K562 (cell line): ENCODE results near the gene GCGR. TPM values are rescaled to one million over a fixed set of nuclear protein-coding genes. Genes with fewer than 3 reads are reported as not detected.

ENCODE experiments used
- ATAC-seq: fragments of 200-7000 bp; cut with Tn5 transposase; 3 replicates; pipeline ENCODE4 v1.9.1; 2020; ENCODE audit warnings: moderate library complexity
- BruUV-seq: library from RNA; stranded (reverse); fragments of 400-500 nt; replicated peaks from 2 replicates; lab custom pipeline; 2021; lab: Mats Ljungman, UMichigan
- CTCF ChIA-PET: fragments of 300-600 bp; formaldehyde crosslinking; extraction: SDS; loops from one replicate; lab custom pipeline; 2021; ENCODE audit warnings: low intra/inter-chr PET ratio; lab: Yijun Ruan, JAX
- POLR2A ChIA-PET: fragments of 300-600, 350-650 bp; sonication (Branson Sonifier 250); formaldehyde crosslinking; extraction: SDS; loops from one replicate; lab custom pipeline; 2021; ENCODE audit warnings: antibody characterized with exemption, inconsistent platforms; lab: Yijun Ruan, JAX
- DNase-seq, 4 experiments: peaks; one replicate each; pipeline versions ENCODE4 v3.0.0 to v3.0.0-alpha.2; 2011 to 2018; ENCODE audit warnings: low spot score in 3 of 4, mixed read lengths in 3 of 4; ENCODE audit errors: extremely low read depth in 1 of 4
- FAIRE-seq: peaks from 2 replicates; lab custom pipeline; 2011; peaks lifted over from hg19 to GRCh38; lab: Jason Lieb, UNC
- H2AFZ ChIP-seq: 2 replicates; pipeline ENCODE4 v1.6.0; 2011; ENCODE audit warnings: low read depth, low read length, control low read depth, inconsistent platforms
- H3K27ac ChIP-seq: fragments of 200-600 bp; 3 replicates; pipeline ENCODE4 v1.8.0; 2011; ENCODE audit warnings: low read depth, mild to moderate bottlenecking, control low read depth, inconsistent platforms, low read length, moderate library complexity, mixed read lengths; ENCODE audit errors: extremely low read depth
- H3K27me3 ChIP-seq, 2 experiments: fragments of 300-600 bp in 1 of 2; 2 replicates in 1 of 2; 3 replicates in 1 of 2; pipeline versions ENCODE4 v1.6.0 to v1.8.0; 2011; ENCODE audit warnings: inconsistent platforms in 2 of 2, low read length in 2 of 2, mild to moderate bottlenecking in 1 of 2, mixed read lengths in 1 of 2, moderate library complexity in 1 of 2; ENCODE audit not compliant: control insufficient read depth in 2 of 2, insufficient read depth in 2 of 2
- H3K36me3 ChIP-seq: fragments of 300-600 bp; 3 replicates; pipeline ENCODE4 v1.8.0; 2011; ENCODE audit warnings: mild to moderate bottlenecking, low read length, inconsistent platforms; ENCODE audit not compliant: control insufficient read depth, insufficient read depth
- H3K4me1 ChIP-seq, 2 experiments: fragments of 200-600 bp in 1 of 2; replicated peaks in 1 of 2; 2 replicates in 1 of 2; 3 replicates in 1 of 2; pipeline versions ENCODE4 v1.5.1 to v1.8.0; 2011; ENCODE audit warnings: inconsistent platforms in 2 of 2, low read length in 2 of 2, mild to moderate bottlenecking in 1 of 2, mixed read lengths in 1 of 2, moderate library complexity in 1 of 2; ENCODE audit not compliant: control insufficient read depth in 2 of 2, insufficient read depth in 2 of 2
- H3K4me2 ChIP-seq: 2 replicates; pipeline ENCODE4 v1.6.1; 2011; ENCODE audit warnings: low read length, control low read depth, inconsistent platforms, mixed read lengths; ENCODE audit not compliant: insufficient read depth
- H3K4me3 ChIP-seq: fragments of 200-600 bp; sonication (generic), shearing (Covaris generic); 2 replicates; pipeline ENCODE4 v1.5.1; 2016; ENCODE audit warnings: control low read depth, inconsistent platforms
- H3K79me2 ChIP-seq: fragments of 200-600 bp; 3 replicates; pipeline ENCODE4 v1.8.0; 2011; ENCODE audit warnings: low read length, inconsistent platforms; ENCODE audit not compliant: control insufficient read depth, insufficient read depth
- H3K9ac ChIP-seq, 2 experiments: 2 replicates each; pipeline versions ENCODE4 v1.6.0 to v1.6.1; 2011; ENCODE audit warnings: low read depth in 2 of 2, low read length in 2 of 2, control low read depth in 1 of 2, inconsistent platforms in 1 of 2, mild to moderate bottlenecking in 1 of 2, mixed read lengths in 1 of 2; ENCODE audit not compliant: insufficient read depth in 1 of 2
- H3K9me1 ChIP-seq: one replicate; pipeline ENCODE4 v1.6.0; 2011; ENCODE audit warnings: inconsistent platforms, mild to moderate bottlenecking, low read length, moderate library complexity; ENCODE audit not compliant: control insufficient read depth, insufficient read depth
- H3K9me3 ChIP-seq: replicated peaks from 2 replicates; pipeline ENCODE4 v1.5.1; 2011; ENCODE audit warnings: low read depth, low read length, inconsistent platforms; ENCODE audit not compliant: control insufficient read depth, insufficient read depth
- H4K20me1 ChIP-seq: replicated peaks from 2 replicates; pipeline ENCODE4 v1.6.1; 2011; ENCODE audit warnings: low read length, inconsistent platforms, mixed read lengths; ENCODE audit not compliant: control insufficient read depth, insufficient read depth
- ATF1 ChIP-seq, 2 experiments: fragments of 450-650 bp in 1 of 2; IDR thresholded peaks; 2 replicates each; pipeline ENCODE4 v1.6.1; 2016; ENCODE audit warnings: missing compliant biosample characterization in 1 of 2, missing genetic modification characterization in 1 of 2
- FIP1L1 ChIP-seq: fragments of 200-400 bp; formaldehyde crosslinking; IDR thresholded peaks from 2 replicates; pipeline ENCODE4 v1.6.1; 2018; ENCODE audit warnings: mild to moderate bottlenecking, low read depth, low read length; ENCODE audit not compliant: poor library complexity, severe bottlenecking
- RBM14 ChIP-seq: fragments of 200-400 bp; formaldehyde crosslinking; IDR thresholded peaks from 2 replicates; pipeline ENCODE4 v1.6.1; 2018; ENCODE audit warnings: low read depth, mild to moderate bottlenecking, low read length, moderate library complexity, borderline replicate concordance; ENCODE audit not compliant: insufficient read depth
- SIRT6 ChIP-seq: IDR thresholded peaks from one replicate; pipeline ENCODE4 v1.6.1; 2012; ENCODE audit warnings: low read depth, mild to moderate bottlenecking, control low read depth, inconsistent platforms, low read length, moderate library complexity
- ZBTB7A ChIP-seq: IDR thresholded peaks from 2 replicates; pipeline ENCODE4 v1.6.1; 2011; ENCODE audit warnings: low read depth, mild to moderate bottlenecking, low read length, moderate library complexity, borderline replicate concordance; ENCODE audit not compliant: control insufficient read depth
- WGBS: fragments of 100-300 bp; shearing (Covaris generic); methylation state at CpG from one replicate; pipeline ENCODE4 v1.1.6; 2016; ENCODE audit warnings: low coverage, mixed read lengths; ENCODE audit not compliant: insufficient coverage; ENCODE audit errors: missing lambda C conversion rate; 5-methylcytosine and 5-hydroxymethylcytosine counted together
- in situ Hi-C: fragments of 300-500 bp; cut with MboI; formaldehyde crosslinking; loops from 4 replicates; pipeline ENCODE4 v1.15.0; 2018; ENCODE audit warnings: inconsistent platforms, mixed read lengths
- intact Hi-C: fragments of 100-400 bp; cut with micrococcal nuclease; formaldehyde crosslinking; loops from 2 replicates; pipeline ENCODE4 v1.14.2; 2022
- polyA plus RNA-seq, 8 experiments: library from polyadenylated mRNA; depleted of rRNA in 4 of 8; stranded (reverse) in 5 of 8; unstranded in 3 of 8; fragments of >200 nt; fragmentation: Nextera tagmentation in 2 of 8; fragmentation: Illumina TruSeq in 1 of 8; extraction: Ambion mirVana in 2 of 8; extraction: Trizol in 1 of 8; gene quantifications; 2 replicates each; pipeline versions ENCODE4 v1.2.1 to v1.2.3, GENCODE V29; 2011 to 2014; ENCODE audit warnings: inconsistent platforms in 1 of 8, missing spikeins in 1 of 8
- total RNA-seq, 7 experiments: library from RNA; depleted of rRNA in 6 of 7; stranded (reverse); fragments of >200 nt in 6 of 7; fragmentation: Illumina TruSeq in 2 of 7; extraction: Trizol in 2 of 7; gene quantifications; 2 replicates each; pipeline versions ENCODE4 v1.2.1 to v1.2.3, GENCODE V29; 2011 to 2021; ENCODE audit warnings: low replicate concordance in 1 of 7
- TF ChIP-seq, protein P1 (sequence below): fragments of 450-650 bp; IDR thresholded peaks from 2 replicates; pipeline ENCODE4 v1.6.1; 2016
- TF ChIP-seq, protein P2 (sequence below): sonication (generic); formaldehyde crosslinking; IDR thresholded peaks from 2 replicates; pipeline ENCODE4 v1.8.0; 2023; ENCODE audit warnings: missing genetic modification reagents, mild to moderate bottlenecking, borderline replicate concordance
- TF ChIP-seq, protein P3 (sequence below): sonication (generic); formaldehyde crosslinking; IDR thresholded peaks from 2 replicates; pipeline ENCODE4 v1.8.0; 2022; ENCODE audit warnings: missing genetic modification reagents, mild to moderate bottlenecking, moderate library complexity, borderline replicate concordance

The GCGR gene
- total and polyA plus RNA-seq, 9 of the 15 experiments (the other 6 are each of a cell fraction or from before 2014, with no cell fraction given): not detected

DNA sequence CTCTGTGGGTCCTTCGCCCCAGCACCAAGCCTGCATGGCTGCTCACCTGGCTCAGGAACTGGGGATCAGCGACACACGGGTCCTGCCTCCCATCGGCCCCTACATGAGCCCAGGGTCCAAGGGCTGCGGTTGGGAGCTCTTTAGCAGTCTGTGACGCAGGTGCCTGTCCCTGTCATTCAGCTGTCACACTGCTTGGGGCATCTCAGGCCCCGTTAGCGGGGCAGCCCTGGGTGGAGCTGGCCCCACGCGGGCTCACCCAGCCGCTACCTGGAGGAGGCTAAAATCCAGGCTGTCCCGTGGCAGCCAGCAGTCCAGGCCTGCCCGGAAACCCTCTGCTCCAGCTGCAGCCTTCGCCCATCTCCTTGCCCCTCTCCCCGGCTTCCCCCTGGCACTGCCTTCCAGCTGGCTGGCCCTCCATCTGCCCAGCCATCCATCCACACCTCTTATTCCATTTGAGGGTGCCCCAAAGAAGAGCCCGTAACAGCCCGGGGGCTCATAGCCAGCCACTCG lies 3.3 kb downstream of the GCGR start:
- ATAC-seq: peak; percentile 63
- intact Hi-C loops: no loop called here
- 4% methylated on average over 17 of the region's 18 CpGs for WGBS
- FAIRE-seq: no peak
- no peaks in the 10 kb centered on the region for H3K9me1 ChIP-seq
- peaks cover 14% of the 10 kb centered on the region for H4K20me1 ChIP-seq
- in situ Hi-C loops: loop anchor here (5.0 kb wide), 1 partner anchor 70 kb away; no protein-coding TSS in a partner anchor
- no peak overlapping the region for H2AFZ ChIP-seq
- H3K27me3 ChIP-seq: peaks cover 25 to 82% of the 10 kb centered on the region in 2 experiments; a peak in 4 of 5 replicates
- ChIA-PET CTCF (no interaction called here), POLR2A (interaction anchor here (0.5 to 1.8 kb wide), 7 partner anchors 8 to 244 kb away, joined by 3 to 6 read pairs (median 3); partner anchors contain the start of gene P4HB)
- no peaks in the 10 kb centered on the region for H3K36me3 ChIP-seq
- no peaks in the 10 kb centered on the region for H3K9me3 ChIP-seq
- H3K27ac ChIP-seq: no peak overlapping the region
- BruUV-seq: no TSS peak
- peaks cover 0 to 86% of the 10 kb centered on the region in 2 experiments; a peak in 3 of 5 replicates for H3K4me1 ChIP-seq
- no peaks in the 10 kb centered on the region for H3K79me2 ChIP-seq
- peak overlapping the region in 1 of 2 experiments; percentile 79; a peak in 2 of 4 replicates for H3K9ac ChIP-seq
- H3K4me2 ChIP-seq: no peak overlapping the region
- peak; percentile 1; the same call in 1 of the 2 replicates for TF ChIP-seq ZBTB7A
- TF ChIP-seq, protein P1, sequence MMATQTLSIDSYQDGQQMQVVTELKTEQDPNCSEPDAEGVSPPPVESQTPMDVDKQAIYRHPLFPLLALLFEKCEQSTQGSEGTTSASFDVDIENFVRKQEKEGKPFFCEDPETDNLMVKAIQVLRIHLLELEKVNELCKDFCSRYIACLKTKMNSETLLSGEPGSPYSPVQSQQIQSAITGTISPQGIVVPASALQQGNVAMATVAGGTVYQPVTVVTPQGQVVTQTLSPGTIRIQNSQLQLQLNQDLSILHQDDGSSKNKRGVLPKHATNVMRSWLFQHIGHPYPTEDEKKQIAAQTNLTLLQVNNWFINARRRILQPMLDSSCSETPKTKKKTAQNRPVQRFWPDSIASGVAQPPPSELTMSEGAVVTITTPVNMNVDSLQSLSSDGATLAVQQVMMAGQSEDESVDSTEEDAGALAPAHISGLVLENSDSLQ: peak; percentile 58; the same call in 1 of the 2 replicates
- TF ChIP-seq ATF1 (CRISPR knock-in tag; IDR thresholded peaks at IDR 0.05): no peak
- TF ChIP-seq ATF1 (tag; IDR thresholded peaks at IDR 0.05): peak; percentile 37; the same call in 1 of the 2 replicates
- no peak for TF ChIP-seq FIP1L1
- TF ChIP-seq, protein P2, sequence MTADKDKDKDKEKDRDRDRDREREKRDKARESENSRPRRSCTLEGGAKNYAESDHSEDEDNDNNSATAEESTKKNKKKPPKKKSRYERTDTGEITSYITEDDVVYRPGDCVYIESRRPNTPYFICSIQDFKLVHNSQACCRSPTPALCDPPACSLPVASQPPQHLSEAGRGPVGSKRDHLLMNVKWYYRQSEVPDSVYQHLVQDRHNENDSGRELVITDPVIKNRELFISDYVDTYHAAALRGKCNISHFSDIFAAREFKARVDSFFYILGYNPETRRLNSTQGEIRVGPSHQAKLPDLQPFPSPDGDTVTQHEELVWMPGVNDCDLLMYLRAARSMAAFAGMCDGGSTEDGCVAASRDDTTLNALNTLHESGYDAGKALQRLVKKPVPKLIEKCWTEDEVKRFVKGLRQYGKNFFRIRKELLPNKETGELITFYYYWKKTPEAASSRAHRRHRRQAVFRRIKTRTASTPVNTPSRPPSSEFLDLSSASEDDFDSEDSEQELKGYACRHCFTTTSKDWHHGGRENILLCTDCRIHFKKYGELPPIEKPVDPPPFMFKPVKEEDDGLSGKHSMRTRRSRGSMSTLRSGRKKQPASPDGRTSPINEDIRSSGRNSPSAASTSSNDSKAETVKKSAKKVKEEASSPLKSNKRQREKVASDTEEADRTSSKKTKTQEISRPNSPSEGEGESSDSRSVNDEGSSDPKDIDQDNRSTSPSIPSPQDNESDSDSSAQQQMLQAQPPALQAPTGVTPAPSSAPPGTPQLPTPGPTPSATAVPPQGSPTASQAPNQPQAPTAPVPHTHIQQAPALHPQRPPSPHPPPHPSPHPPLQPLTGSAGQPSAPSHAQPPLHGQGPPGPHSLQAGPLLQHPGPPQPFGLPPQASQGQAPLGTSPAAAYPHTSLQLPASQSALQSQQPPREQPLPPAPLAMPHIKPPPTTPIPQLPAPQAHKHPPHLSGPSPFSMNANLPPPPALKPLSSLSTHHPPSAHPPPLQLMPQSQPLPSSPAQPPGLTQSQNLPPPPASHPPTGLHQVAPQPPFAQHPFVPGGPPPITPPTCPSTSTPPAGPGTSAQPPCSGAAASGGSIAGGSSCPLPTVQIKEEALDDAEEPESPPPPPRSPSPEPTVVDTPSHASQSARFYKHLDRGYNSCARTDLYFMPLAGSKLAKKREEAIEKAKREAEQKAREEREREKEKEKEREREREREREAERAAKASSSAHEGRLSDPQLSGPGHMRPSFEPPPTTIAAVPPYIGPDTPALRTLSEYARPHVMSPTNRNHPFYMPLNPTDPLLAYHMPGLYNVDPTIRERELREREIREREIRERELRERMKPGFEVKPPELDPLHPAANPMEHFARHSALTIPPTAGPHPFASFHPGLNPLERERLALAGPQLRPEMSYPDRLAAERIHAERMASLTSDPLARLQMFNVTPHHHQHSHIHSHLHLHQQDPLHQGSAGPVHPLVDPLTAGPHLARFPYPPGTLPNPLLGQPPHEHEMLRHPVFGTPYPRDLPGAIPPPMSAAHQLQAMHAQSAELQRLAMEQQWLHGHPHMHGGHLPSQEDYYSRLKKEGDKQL: no peak
- TF ChIP-seq RBM14: no peak
- TF ChIP-seq SIRT6: no peak
- TF ChIP-seq, protein P3, sequence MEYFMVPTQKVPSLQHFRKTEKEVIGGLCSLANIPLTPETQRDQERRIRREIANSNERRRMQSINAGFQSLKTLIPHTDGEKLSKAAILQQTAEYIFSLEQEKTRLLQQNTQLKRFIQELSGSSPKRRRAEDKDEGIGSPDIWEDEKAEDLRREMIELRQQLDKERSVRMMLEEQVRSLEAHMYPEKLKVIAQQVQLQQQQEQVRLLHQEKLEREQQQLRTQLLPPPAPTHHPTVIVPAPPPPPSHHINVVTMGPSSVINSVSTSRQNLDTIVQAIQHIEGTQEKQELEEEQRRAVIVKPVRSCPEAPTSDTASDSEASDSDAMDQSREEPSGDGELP: 0 out of 2 replicates have a peak, but pooled peaks have one; percentile 8
- H3K4me3 ChIP-seq: no peak overlapping the region
- DNase-seq: no peak
